ENCODE measurements around the gene GALT. TPM values are rescaled to one million over a fixed set of nuclear protein-coding genes. Genes with fewer than 3 reads are reported as not detected.

The GALT gene
- total and polyA plus RNA-seq, 8 donors: 42.8 to 81.6 (median 67.5) TPM

- H3K27me3 ChIP-seq: no peaks in the 10 kb centered on the region
- no peak for ATAC-seq
- no peaks in the 10 kb centered on the region for H3K36me3 ChIP-seq
- no peak for DNase-seq
- no peak within 1 kb of the TSS for H3K27ac ChIP-seq
- intact Hi-C loops (cut with DNase I): no loop called here
- TF ChIP-seq, protein P1, sequence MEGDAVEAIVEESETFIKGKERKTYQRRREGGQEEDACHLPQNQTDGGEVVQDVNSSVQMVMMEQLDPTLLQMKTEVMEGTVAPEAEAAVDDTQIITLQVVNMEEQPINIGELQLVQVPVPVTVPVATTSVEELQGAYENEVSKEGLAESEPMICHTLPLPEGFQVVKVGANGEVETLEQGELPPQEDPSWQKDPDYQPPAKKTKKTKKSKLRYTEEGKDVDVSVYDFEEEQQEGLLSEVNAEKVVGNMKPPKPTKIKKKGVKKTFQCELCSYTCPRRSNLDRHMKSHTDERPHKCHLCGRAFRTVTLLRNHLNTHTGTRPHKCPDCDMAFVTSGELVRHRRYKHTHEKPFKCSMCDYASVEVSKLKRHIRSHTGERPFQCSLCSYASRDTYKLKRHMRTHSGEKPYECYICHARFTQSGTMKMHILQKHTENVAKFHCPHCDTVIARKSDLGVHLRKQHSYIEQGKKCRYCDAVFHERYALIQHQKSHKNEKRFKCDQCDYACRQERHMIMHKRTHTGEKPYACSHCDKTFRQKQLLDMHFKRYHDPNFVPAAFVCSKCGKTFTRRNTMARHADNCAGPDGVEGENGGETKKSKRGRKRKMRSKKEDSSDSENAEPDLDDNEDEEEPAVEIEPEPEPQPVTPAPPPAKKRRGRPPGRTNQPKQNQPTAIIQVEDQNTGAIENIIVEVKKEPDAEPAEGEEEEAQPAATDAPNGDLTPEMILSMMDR (IDR thresholded peaks at IDR 0.05): no peak
- no peak within 1 kb of the TSS for H3K4me3 ChIP-seq
- H3K9me3 ChIP-seq: no peaks in the 10 kb centered on the region
- peaks cover 0 to 25% of the 10 kb centered on the region in 2 donors for H3K4me1 ChIP-seq
Measured at GRCh38 chr9:34662526-34663302, 16.2 kb downstream of the GALT start, which contains the start of gene CCL27. CCL27 (minus strand) TSS chr9:34662657; CDS start chr9:34662633, 24 bp downstream.

- H3K27ac ChIP-seq: no peak overlapping the region
- no peak for DNase-seq
- no peaks in the 10 kb centered on the region for H3K9me3 ChIP-seq
- no peak for ATAC-seq
- peaks cover 0 to 25% of the 10 kb centered on the region in 2 donors for H3K4me1 ChIP-seq
- TF ChIP-seq, protein P1 (IDR thresholded peaks at IDR 0.05): no peak
- H3K27me3 ChIP-seq: no peaks in the 10 kb centered on the region
- H3K36me3 ChIP-seq: no peaks in the 10 kb centered on the region
- H3K4me3 ChIP-seq: no peak overlapping the region
- intact Hi-C loops (cut with DNase I): no loop called here
Measured at GRCh38 chr9:34663303-34663605, 16.8 kb downstream of the GALT start.

GRCh38 chr9:34664281-34665066 is 18.0 kb downstream of the GALT start:
- ATAC-seq (peak; percentile 46), DNase-seq (peak; percentile 56 to 88 (median 69))
- Histone ChIP-seq H3K27me3 (no peaks in the 10 kb centered on the region), H3K4me3 (peak overlapping the region; percentile 62 to 68), H3K9me3 (peaks cover 0 to under 1% of the 10 kb centered on the region in 2 donors), H3K27ac (peak overlapping the region; percentile 76 to 98), H3K4me1 (peaks cover 0 to 25% of the 10 kb centered on the region in 2 donors), H3K36me3 (peaks cover 0 to 3% of the 10 kb centered on the region in 2 donors)
- intact Hi-C loops (cut with DNase I): no loop called here
- TF ChIP-seq, protein P1 (IDR thresholded peaks at IDR 0.05): peak; percentile 56 to 72

- DNase-seq (no peak), ATAC-seq (peak; percentile 10)
- Histone ChIP-seq H3K36me3 (peaks cover 0 to 6% of the 10 kb centered on the region in 2 donors), H3K9me3 (peaks cover 0 to 3% of the 10 kb centered on the region in 2 donors), H3K27me3 (no peaks in the 10 kb centered on the region), H3K27ac (peak overlapping the region; percentile 76 to 98), H3K4me1 (peaks cover 0 to 25% of the 10 kb centered on the region in 2 donors), H3K4me3 (peak overlapping the region; percentile 62 to 68)
- intact Hi-C loops (cut with DNase I): no loop called here
- TF ChIP-seq, protein P1 (IDR thresholded peaks at IDR 0.05): no peak
Measured at GRCh38 chr9:34665067-34665380, 18.5 kb downstream of the GALT start.

All from left lung (tissue), 10 donors.